ENCODE measurements around the gene CDC27.

DNA sequence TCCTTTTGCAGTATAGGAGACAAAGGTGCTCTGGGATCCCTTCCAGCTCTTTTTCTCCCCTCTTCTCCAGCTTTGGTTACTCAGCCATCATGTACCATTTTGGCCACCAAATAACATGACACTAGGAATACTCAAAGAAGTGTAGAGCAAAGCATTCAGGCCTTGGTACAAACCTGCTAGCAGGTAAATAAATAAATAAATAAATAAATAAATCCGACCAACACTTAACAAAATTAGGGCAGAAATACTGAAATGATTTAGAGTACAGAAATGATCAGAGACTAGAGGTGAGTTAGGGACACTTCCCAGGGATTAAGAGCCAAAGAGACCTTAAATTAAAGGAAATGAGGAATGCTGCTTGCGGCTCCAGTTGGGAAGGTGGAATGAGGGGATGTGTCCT, 46.8 kb upstream of the CDC27 start:
- TF ChIP-seq, protein P1, sequence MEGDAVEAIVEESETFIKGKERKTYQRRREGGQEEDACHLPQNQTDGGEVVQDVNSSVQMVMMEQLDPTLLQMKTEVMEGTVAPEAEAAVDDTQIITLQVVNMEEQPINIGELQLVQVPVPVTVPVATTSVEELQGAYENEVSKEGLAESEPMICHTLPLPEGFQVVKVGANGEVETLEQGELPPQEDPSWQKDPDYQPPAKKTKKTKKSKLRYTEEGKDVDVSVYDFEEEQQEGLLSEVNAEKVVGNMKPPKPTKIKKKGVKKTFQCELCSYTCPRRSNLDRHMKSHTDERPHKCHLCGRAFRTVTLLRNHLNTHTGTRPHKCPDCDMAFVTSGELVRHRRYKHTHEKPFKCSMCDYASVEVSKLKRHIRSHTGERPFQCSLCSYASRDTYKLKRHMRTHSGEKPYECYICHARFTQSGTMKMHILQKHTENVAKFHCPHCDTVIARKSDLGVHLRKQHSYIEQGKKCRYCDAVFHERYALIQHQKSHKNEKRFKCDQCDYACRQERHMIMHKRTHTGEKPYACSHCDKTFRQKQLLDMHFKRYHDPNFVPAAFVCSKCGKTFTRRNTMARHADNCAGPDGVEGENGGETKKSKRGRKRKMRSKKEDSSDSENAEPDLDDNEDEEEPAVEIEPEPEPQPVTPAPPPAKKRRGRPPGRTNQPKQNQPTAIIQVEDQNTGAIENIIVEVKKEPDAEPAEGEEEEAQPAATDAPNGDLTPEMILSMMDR (IDR thresholded peaks at IDR 0.05) = no peak
- TF ChIP-seq POLR2A (IDR thresholded peaks at IDR 0.05) = no peak

Data from right lobe of liver (tissue), 4 donors.